ENCODE measurements around the gene ZNF827. TPM values are rescaled to one million over a fixed set of nuclear protein-coding genes. Genes with fewer than 3 reads are reported as not detected.

Gene ZNF827
- total RNA-seq, 1 experiment from 2014 or later = 6.2 TPM

GRCh38 chr4:145827885-145828284 lies 110.7 kb downstream of the ZNF827 start:
- no peak for DNase-seq (ENCODE audit: low read depth)

GRCh38 chr4:145825255-145825654 lies 113.4 kb downstream of the ZNF827 start:
- DNase-seq (ENCODE audit: low read depth) = no peak

GRCh38 chr4:145824463-145824862 lies 114.2 kb downstream of the ZNF827 start:
- no peak for DNase-seq (ENCODE audit: low read depth)

GRCh38 chr4:145823743-145824142 lies 114.9 kb downstream of the ZNF827 start:
- DNase-seq (ENCODE audit: low read depth) = no peak

- no peak for DNase-seq (ENCODE audit: low read depth)
These were observed 116.0 kb downstream of the ZNF827 start for GRCh38 chr4:145822581-145822980.

GRCh38 chr4:145822181-145822580 lies 116.4 kb downstream of the ZNF827 start:
- no peak for DNase-seq (ENCODE audit: low read depth)

- no peak for DNase-seq (ENCODE audit: low read depth)
These were observed 116.9 kb downstream of the ZNF827 start for GRCh38 chr4:145821766-145822165.

GRCh38 chr4:145820407-145820806 lies 118.2 kb downstream of the ZNF827 start:
- DNase-seq (ENCODE audit: low read depth) = no peak

GRCh38 chr4:145819853-145820181 lies 118.8 kb downstream of the ZNF827 start:
- no peak for DNase-seq (ENCODE audit: low read depth)

- DNase-seq (ENCODE audit: low read depth) = no peak
These were observed 119.3 kb downstream of the ZNF827 start for GRCh38 chr4:145819101-145819852.

- DNase-seq (ENCODE audit: low read depth) = no peak
These were observed 120.6 kb downstream of the ZNF827 start for GRCh38 chr4:145818011-145818410.

- DNase-seq (ENCODE audit: low read depth) = no peak
These were observed 122.5 kb downstream of the ZNF827 start for GRCh38 chr4:145816091-145816490.

- no peak for DNase-seq (ENCODE audit: low read depth)
These were observed 123.0 kb downstream of the ZNF827 start for GRCh38 chr4:145815626-145816025.

GRCh38 chr4:145815027-145815612 lies 123.5 kb downstream of the ZNF827 start:
- DNase-seq (ENCODE audit: low read depth) = no peak

- DNase-seq (ENCODE audit: low read depth) = no peak
These were observed 124.4 kb downstream of the ZNF827 start for GRCh38 chr4:145814246-145814645.

- no peak for DNase-seq (ENCODE audit: low read depth)
These were observed 125.7 kb downstream of the ZNF827 start for GRCh38 chr4:145812919-145813318.

GRCh38 chr4:145808848-145809512 lies 129.6 kb downstream of the ZNF827 start:
- DNase-seq (ENCODE audit: low read depth) = no peak

- DNase-seq (ENCODE audit: low read depth) = peak; percentile 82
These were observed 130.5 kb downstream of the ZNF827 start for GRCh38 chr4:145808021-145808650.

GRCh38 chr4:145805490-145805889 lies 133.1 kb downstream of the ZNF827 start:
- peak; percentile 1 for DNase-seq (ENCODE audit: low read depth)

- peak; percentile 33 for DNase-seq (ENCODE audit: low read depth)
These were observed 134.5 kb downstream of the ZNF827 start for GRCh38 chr4:145804116-145804515.

- no peak for DNase-seq (ENCODE audit: low read depth)
These were observed 139.4 kb downstream of the ZNF827 start for GRCh38 chr4:145799223-145799622.

GRCh38 chr4:145797278-145797677 lies 141.3 kb downstream of the ZNF827 start:
- no peak for DNase-seq (ENCODE audit: low read depth)

GRCh38 chr4:145796346-145796745 lies 142.3 kb downstream of the ZNF827 start:
- no peak for DNase-seq (ENCODE audit: low read depth)

Measured in Daoy (cell line).